ENCODE data around the gene SYNE1. TPM values are rescaled to one million over a fixed set of nuclear protein-coding genes. Genes with fewer than 3 reads are reported as not detected.

Gene SYNE1
- total RNA-seq, 1 experiment from 2014 or later = 23.0 TPM

DNA sequence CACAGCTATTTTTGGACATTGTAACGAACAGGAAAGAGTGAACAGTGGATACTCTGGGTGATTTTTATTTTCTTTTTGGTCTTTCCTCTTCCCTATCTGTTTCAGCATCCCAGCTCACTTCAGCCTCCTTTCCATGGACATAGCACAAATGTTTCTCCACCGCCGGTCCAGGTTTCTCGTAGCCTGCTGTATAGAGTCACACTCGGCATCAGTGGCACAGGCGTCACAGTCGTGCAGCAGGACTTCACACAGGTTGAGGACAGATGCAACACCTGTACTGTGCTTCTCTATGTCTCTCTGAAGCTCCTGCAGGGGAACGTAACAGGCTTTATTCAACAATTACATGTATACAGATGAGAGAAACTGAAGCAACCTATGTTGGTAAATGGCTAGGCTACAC, 481.4 kb downstream of the SYNE1 start:
- TF ChIP-seq, protein P1, sequence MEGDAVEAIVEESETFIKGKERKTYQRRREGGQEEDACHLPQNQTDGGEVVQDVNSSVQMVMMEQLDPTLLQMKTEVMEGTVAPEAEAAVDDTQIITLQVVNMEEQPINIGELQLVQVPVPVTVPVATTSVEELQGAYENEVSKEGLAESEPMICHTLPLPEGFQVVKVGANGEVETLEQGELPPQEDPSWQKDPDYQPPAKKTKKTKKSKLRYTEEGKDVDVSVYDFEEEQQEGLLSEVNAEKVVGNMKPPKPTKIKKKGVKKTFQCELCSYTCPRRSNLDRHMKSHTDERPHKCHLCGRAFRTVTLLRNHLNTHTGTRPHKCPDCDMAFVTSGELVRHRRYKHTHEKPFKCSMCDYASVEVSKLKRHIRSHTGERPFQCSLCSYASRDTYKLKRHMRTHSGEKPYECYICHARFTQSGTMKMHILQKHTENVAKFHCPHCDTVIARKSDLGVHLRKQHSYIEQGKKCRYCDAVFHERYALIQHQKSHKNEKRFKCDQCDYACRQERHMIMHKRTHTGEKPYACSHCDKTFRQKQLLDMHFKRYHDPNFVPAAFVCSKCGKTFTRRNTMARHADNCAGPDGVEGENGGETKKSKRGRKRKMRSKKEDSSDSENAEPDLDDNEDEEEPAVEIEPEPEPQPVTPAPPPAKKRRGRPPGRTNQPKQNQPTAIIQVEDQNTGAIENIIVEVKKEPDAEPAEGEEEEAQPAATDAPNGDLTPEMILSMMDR (IDR thresholded peaks at IDR 0.05; ENCODE audit: insufficient read depth in 1 of 2, low read depth in 1 of 2, low read length in 1 of 2, severe bottlenecking in 1 of 2, unreplicated experiment in 1 of 2) = no peak
- H3K4me3 ChIP-seq (ENCODE audit: low read depth, low read length) = no peak overlapping the region
- no peaks in the 10 kb centered on the region for H3K27me3 ChIP-seq (replicated peaks; ENCODE audit: control insufficient read depth, insufficient read depth, low read length)
- H3K4me3 Mint-ChIP-seq (ENCODE audit: unreplicated experiment) = no peak overlapping the region
- no peaks in the 10 kb centered on the region for H3K9me3 Mint-ChIP-seq (ENCODE audit: unreplicated experiment)
- H3K4me1 Mint-ChIP-seq (ENCODE audit: low read depth, unreplicated experiment) = no peaks in the 10 kb centered on the region
- no peaks in the 10 kb centered on the region for H3K36me3 Mint-ChIP-seq (ENCODE audit: insufficient read depth, unreplicated experiment)
- H3K27ac Mint-ChIP-seq (ENCODE audit: unreplicated experiment) = no peak overlapping the region
- no peak for DNase-seq
- no peaks in the 10 kb centered on the region for H3K36me3 ChIP-seq (ENCODE audit: control insufficient read depth, insufficient read depth, low read length)
- no peaks in the 10 kb centered on the region for H3K9me3 ChIP-seq
- intact Hi-C loops (cut with micrococcal nuclease; ENCODE audit: unreplicated experiment) = no loop called here
- H3K4me1 ChIP-seq = no peaks in the 10 kb centered on the region
- no TSS peak for BruUV-seq (replicated peaks)
- H3K27me3 Mint-ChIP-seq (ENCODE audit: insufficient read depth, unreplicated experiment) = no peaks in the 10 kb centered on the region
- ChIA-PET POLR2A (no interaction called here), CTCF (no interaction called here)

DNA sequence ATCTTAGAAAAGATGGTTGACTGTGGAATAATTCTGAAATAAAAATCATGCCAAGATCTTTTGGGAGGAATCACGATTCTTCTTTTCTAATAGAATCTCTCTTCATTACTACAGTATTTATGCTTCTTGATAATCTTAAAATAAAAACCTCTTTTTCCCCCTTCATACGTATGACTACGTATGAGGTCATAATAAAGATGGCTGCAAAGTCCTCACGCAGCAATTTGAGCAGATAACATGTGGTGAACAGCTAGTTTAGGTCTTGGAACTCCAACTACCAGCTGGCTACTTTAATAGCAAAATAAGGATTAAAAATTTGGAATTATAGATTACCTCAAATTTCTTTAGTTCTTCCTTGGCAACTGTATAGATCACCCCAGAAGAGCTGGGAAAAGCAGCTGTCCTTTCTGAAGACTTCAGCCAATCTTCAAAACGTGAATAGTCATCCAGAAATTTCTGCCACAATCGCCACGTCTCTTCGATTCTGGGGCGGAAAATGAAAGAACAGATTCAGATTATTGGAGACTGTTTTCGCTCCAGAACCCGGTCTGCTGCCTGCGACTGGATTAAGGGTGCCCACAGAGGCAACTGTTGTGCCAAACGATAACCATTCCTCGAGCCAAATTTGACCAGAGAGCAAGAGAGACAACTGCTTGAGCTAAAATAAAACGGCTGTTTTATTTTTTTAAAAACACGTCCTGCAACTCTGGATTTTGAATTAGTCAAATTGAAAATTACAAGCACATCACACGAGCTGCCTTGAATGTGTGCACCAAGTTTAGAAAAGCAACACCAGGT, 482.4 kb downstream of the SYNE1 start:
- Mint-ChIP-seq H3K4me3 (ENCODE audit: unreplicated experiment) (no peak overlapping the region), H3K36me3 (ENCODE audit: insufficient read depth, unreplicated experiment) (no peaks in the 10 kb centered on the region), H3K9me3 (ENCODE audit: unreplicated experiment) (no peaks in the 10 kb centered on the region), H3K4me1 (ENCODE audit: low read depth, unreplicated experiment) (no peaks in the 10 kb centered on the region), H3K27me3 (ENCODE audit: insufficient read depth, unreplicated experiment) (no peaks in the 10 kb centered on the region), H3K27ac (ENCODE audit: unreplicated experiment) (no peak overlapping the region)
- Histone ChIP-seq H3K4me3 (ENCODE audit: low read depth, low read length) (no peak overlapping the region), H3K9me3 (no peaks in the 10 kb centered on the region), H3K27me3 (replicated peaks; ENCODE audit: control insufficient read depth, insufficient read depth, low read length) (no peaks in the 10 kb centered on the region), H3K36me3 (ENCODE audit: control insufficient read depth, insufficient read depth, low read length) (no peaks in the 10 kb centered on the region), H3K4me1 (no peaks in the 10 kb centered on the region)
- no TSS peak for BruUV-seq (replicated peaks)
- TF ChIP-seq, protein P1 (IDR thresholded peaks at IDR 0.05; ENCODE audit: insufficient read depth in 1 of 2, low read depth in 1 of 2, low read length in 1 of 2, severe bottlenecking in 1 of 2, unreplicated experiment in 1 of 2) = no peak
- intact Hi-C loops (cut with micrococcal nuclease; ENCODE audit: unreplicated experiment) = no loop called here
- POLR2A ChIA-PET = no interaction called here
- CTCF ChIA-PET = no interaction called here
- no peak for DNase-seq

DNA sequence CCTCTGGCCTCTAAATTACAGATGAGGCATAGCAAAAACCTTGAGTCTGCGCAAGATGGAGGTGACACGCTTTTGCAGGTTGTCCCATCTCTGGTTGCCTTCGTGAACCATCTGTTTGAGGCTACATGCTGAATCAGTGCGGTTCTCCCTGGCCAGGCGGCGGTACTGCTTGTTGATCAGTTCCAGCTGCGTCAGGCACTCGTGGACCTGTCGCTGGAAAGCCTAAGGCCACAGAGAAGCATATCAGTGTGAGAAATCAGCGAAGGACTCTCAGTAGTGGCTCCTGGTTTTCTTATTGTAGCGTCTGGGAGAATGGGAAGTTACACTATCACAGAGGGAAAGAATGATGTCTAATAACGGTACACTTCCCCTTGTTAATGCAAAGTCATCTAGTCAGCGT, 485.2 kb downstream of the SYNE1 start:
- H3K9me3 ChIP-seq = no peaks in the 10 kb centered on the region
- Mint-ChIP-seq H3K4me1 (ENCODE audit: low read depth, unreplicated experiment) (no peaks in the 10 kb centered on the region), H3K9me3 (ENCODE audit: unreplicated experiment) (no peaks in the 10 kb centered on the region), H3K27me3 (ENCODE audit: insufficient read depth, unreplicated experiment) (no peaks in the 10 kb centered on the region), H3K27ac (ENCODE audit: unreplicated experiment) (no peak overlapping the region), H3K36me3 (ENCODE audit: insufficient read depth, unreplicated experiment) (no peaks in the 10 kb centered on the region), H3K4me3 (ENCODE audit: unreplicated experiment) (no peak overlapping the region)
- DNase-seq = no peak
- no peaks in the 10 kb centered on the region for H3K27me3 ChIP-seq (replicated peaks; ENCODE audit: control insufficient read depth, insufficient read depth, low read length)
- ChIA-PET POLR2A (no interaction called here), CTCF (no interaction called here)
- TF ChIP-seq, protein P1 (IDR thresholded peaks at IDR 0.05; ENCODE audit: insufficient read depth in 1 of 2, low read depth in 1 of 2, low read length in 1 of 2, severe bottlenecking in 1 of 2, unreplicated experiment in 1 of 2) = no peak
- intact Hi-C loops (cut with micrococcal nuclease; ENCODE audit: unreplicated experiment) = no loop called here
- no peaks in the 10 kb centered on the region for H3K4me1 ChIP-seq
- no peak overlapping the region for H3K4me3 ChIP-seq (ENCODE audit: low read depth, low read length)
- BruUV-seq (replicated peaks) = no TSS peak
- no peaks in the 10 kb centered on the region for H3K36me3 ChIP-seq (ENCODE audit: control insufficient read depth, insufficient read depth, low read length)

Data from Caco-2 (cell line).